ENCODE data around the gene FNDC3B. TPM values are rescaled to one million over a fixed set of nuclear protein-coding genes. Genes with fewer than 3 reads are reported as not detected.
A peak's percentile ranks its signal among the peaks of the same experiment; 100 is the strongest.

Gene FNDC3B
- total RNA-seq, 1 experiment from 2014 or later = 22.9 TPM

DNA sequence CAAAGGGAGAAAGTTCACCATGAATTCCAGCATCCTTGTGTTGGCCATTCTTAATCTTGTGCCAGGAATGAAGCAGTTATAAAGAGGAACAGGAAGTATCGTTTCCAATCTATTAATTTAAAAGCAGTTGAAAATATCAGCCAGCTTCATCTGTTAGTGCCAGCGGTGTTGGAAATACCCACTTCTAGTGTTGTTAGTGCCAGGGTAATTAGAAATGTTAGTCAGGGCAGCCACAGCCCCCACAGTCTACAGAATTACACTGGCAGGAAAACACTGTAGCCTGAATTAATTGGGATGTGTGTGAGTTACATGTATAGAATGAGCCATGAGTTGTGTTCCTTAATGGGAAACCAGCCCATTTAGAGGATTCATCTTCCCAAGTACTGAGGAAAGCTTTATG lies 281.1 kb downstream of the FNDC3B start:
- no peak for DNase-seq (ENCODE audit: low spot score)
- in situ Hi-C loops (cut with HindIII; ENCODE audit: low sequenced_read_pairs) = no loop called here

- DNase-seq (ENCODE audit: low spot score) = no peak
- in situ Hi-C loops (cut with HindIII; ENCODE audit: low sequenced_read_pairs) = no loop called here
Observed at GRCh38 chr3:172321035-172321434, 281.7 kb downstream of the FNDC3B start.

GRCh38 chr3:172323894-172324610 lies 284.7 kb downstream of the FNDC3B start:
- in situ Hi-C loops (cut with HindIII; ENCODE audit: low sequenced_read_pairs) = no loop called here

DNA sequence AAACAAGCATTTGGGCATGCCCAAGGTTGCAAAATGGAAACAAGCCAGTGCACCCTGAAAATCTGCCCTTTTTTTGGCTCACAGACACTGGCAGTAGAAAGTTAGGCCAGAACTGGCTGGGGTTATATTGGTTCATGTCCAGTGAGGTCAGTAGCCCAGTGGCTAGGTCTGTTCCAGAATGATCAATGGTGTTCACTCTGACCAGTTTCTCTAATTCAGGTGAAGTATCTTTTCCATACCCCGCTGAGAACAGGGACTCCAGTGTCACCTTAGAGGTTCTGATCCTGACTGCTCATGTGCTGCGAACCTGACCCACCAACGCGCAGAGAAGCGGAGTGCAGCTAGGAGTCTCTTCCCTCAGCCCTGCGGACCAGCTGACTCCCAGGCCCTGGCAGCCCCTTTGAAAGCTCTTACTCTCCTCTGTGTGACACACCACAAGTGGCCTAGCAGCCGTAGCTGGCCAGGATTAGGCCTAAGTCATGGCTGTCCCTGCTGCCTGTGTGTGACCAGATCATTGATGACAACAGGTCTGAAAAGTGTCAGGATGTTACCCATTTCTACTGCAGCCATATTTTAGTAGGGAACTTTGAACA lies 285.3 kb downstream of the FNDC3B start:
- in situ Hi-C loops (cut with HindIII; ENCODE audit: low sequenced_read_pairs) = no loop called here
- no peak for DNase-seq (ENCODE audit: low spot score)

More at GRCh38 chr3:172323894-172324610, 284.7 kb downstream of the FNDC3B start:
- no peak for DNase-seq (ENCODE audit: low spot score)

DNA sequence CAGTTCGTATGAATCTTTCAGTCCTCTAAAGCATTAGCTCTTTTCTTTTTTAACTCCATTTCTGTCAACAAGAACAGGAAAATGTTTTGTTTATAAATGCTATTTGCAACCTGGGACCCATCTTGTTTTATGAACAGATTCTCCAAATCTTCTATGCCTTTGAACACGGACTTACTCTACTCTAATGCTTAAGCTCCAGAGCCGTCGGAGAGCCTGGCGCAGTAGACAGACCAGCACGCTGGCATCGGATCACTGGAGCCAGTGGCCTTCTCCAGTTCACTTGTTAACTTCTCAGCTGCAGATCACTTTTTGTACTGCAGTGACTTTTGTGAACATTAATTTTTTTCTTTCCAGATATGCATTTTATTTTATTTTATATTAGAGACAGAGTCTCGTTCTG lies 286.1 kb downstream of the FNDC3B start:
- in situ Hi-C loops (cut with HindIII; ENCODE audit: low sequenced_read_pairs) = no loop called here

GRCh38 chr3:172326993-172327392 lies 287.6 kb downstream of the FNDC3B start:
- no peak for DNase-seq (ENCODE audit: low spot score)
- in situ Hi-C loops (cut with HindIII; ENCODE audit: low sequenced_read_pairs) = no loop called here

More for the DNA sequence above, 286.1 kb downstream of the FNDC3B start:
- no peak for DNase-seq (ENCODE audit: low spot score)

DNA sequence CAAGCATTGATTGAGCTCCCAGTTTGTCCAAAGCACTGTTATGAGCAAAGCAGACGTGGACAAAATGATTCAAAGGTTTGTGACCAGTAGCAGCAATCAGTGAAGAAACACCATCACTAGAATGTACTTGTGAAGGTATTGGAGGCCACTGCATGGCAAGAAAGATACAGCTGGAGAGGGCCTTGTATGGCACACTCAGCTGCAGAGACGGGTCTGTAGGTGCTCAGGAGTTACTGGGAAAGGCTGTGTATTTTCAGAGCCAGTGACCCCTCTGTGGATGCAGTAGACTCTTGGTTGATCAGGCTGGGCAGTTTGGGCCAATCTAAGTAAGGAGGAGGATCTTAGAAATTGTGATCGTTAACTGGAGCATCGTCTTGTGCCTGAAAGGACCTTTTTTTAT lies 288.9 kb downstream of the FNDC3B start:
- no peak for DNase-seq (ENCODE audit: low spot score)
- in situ Hi-C loops (cut with HindIII; ENCODE audit: low sequenced_read_pairs) = no loop called here

GRCh38 chr3:172329070-172329469 lies 289.7 kb downstream of the FNDC3B start:
- no peak for DNase-seq (ENCODE audit: low spot score)
- in situ Hi-C loops (cut with HindIII; ENCODE audit: low sequenced_read_pairs) = no loop called here

DNA sequence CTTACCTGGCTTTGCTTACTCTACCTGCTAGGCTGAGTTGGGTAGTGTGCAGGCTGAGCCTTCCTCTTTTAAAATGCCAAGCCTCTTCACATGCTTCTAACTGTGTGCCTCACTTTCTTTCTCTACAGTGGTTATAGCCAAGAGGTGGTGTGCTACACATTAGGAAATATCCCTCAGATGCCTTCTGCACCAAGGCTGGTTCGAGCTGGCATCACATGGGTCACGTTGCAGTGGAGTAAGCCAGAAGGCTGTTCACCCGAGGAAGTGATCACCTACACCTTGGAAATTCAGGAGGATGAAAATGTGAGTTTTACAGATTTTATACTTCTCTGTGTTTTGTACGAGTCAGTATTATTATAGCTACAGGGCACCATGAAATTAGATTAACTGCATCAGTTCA lies 291.0 kb downstream of the FNDC3B start:
- in situ Hi-C loops (cut with HindIII; ENCODE audit: low sequenced_read_pairs) = no loop called here

GRCh38 chr3:172332256-172333041 lies 293.1 kb downstream of the FNDC3B start:
- in situ Hi-C loops (cut with HindIII; ENCODE audit: low sequenced_read_pairs) = no loop called here
- DNase-seq (ENCODE audit: low spot score) = peak; percentile 78

More for the DNA sequence above, 291.0 kb downstream of the FNDC3B start:
- no peak for DNase-seq (ENCODE audit: low spot score)

- in situ Hi-C loops (cut with HindIII; ENCODE audit: low sequenced_read_pairs) = no loop called here
Observed at GRCh38 chr3:172333042-172333377, 293.6 kb downstream of the FNDC3B start.

GRCh38 chr3:172333692-172334457 lies 294.5 kb downstream of the FNDC3B start:
- in situ Hi-C loops (cut with HindIII; ENCODE audit: low sequenced_read_pairs) = no loop called here
- no peak for DNase-seq (ENCODE audit: low spot score)

More at GRCh38 chr3:172333042-172333377, 293.6 kb downstream of the FNDC3B start:
- no peak for DNase-seq (ENCODE audit: low spot score)

GRCh38 chr3:172334671-172335207 lies 295.4 kb downstream of the FNDC3B start:
- DNase-seq (ENCODE audit: low spot score) = no peak
- in situ Hi-C loops (cut with HindIII; ENCODE audit: low sequenced_read_pairs) = no loop called here

- in situ Hi-C loops (cut with HindIII; ENCODE audit: low sequenced_read_pairs) = no loop called here
Observed at GRCh38 chr3:172339892-172340291, 300.5 kb downstream of the FNDC3B start.

DNA sequence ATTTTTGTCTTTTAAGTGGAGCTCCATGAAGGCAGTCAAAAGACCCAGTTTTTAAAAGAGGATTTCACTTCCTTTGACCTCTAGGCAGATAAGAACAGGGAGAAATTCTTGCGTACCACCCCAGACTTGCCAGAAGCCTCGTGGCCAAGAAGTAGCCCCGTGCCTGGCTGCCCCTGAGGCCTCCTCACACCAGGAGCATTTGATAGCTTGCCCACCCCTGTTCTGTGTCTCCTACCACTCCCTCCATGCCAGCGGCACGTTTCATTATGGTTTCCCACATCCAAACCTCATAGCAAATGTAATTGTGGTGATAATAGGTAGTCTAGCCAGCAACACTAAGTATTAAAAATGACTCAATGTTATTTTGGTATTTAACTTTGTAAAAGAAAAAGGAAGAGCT lies 301.2 kb downstream of the FNDC3B start:
- in situ Hi-C loops (cut with HindIII; ENCODE audit: low sequenced_read_pairs) = no loop called here

More at GRCh38 chr3:172339892-172340291, 300.5 kb downstream of the FNDC3B start:
- DNase-seq (ENCODE audit: low spot score) = no peak

DNA sequence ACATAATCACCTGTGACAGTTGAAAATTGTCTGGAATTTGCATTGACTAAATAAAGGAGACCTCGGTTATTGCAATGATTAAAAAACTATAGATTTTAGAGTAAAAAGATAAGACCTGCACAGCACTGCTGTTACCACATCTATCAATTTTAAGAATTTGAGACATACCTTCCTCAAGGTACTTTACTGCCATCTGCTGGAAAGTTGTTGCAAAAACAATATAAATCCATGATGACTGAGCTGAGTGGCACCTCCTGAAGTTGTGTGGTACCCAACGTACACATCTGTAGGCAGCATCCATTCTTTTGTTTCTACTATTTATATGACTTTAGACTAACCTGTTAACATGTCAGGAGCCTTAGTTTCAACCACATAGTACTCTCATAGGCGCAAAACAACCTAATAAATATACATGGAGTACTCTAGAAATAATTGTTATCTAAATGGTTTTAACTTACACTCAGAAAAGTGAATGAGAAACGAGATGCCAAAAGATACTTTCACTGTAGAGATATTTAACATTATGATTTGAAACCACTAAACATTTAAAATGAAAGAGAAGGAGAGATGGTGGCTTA lies 302.2 kb downstream of the FNDC3B start:
- in situ Hi-C loops (cut with HindIII; ENCODE audit: low sequenced_read_pairs) = no loop called here
- peak; percentile 77 for DNase-seq (ENCODE audit: low spot score)

More for the DNA sequence above, 301.2 kb downstream of the FNDC3B start:
- no peak for DNase-seq (ENCODE audit: low spot score)

- in situ Hi-C loops (cut with HindIII; ENCODE audit: low sequenced_read_pairs) = no loop called here
- no peak for DNase-seq (ENCODE audit: low spot score)
Observed at GRCh38 chr3:172342097-172342659, 302.8 kb downstream of the FNDC3B start.

- no peak for DNase-seq (ENCODE audit: low spot score)
- in situ Hi-C loops (cut with HindIII; ENCODE audit: low sequenced_read_pairs) = no loop called here
Observed at GRCh38 chr3:172343117-172343516, 303.7 kb downstream of the FNDC3B start.
